ENCODE measurements around the gene ATP6V1G2. TPM values are rescaled to one million over a fixed set of nuclear protein-coding genes. Genes with fewer than 3 reads are reported as not detected.
"Not testable (repeated sequence)": the region's sequence is repeated elsewhere in the genome, so short reads cannot be mapped to it uniquely, and the experiment has no call there.

Gene ATP6V1G2
- total RNA-seq, 2 experiments from 2014 or later, result 2.5 TPM

GRCh38 chr6:31528307-31528777, 18.1 kb downstream of the ATP6V1G2 start:
- no peak overlapping the region for H3K27ac Mint-ChIP-seq
- H3K9me3 Mint-ChIP-seq (ENCODE audit: insufficient read depth), result no peaks in the 10 kb centered on the region

GRCh38 chr6:31525932-31526591, 20.3 kb downstream of the ATP6V1G2 start:
- Mint-ChIP-seq H3K9me3 (ENCODE audit: insufficient read depth) (no peaks in the 10 kb centered on the region), H3K27ac (no peak overlapping the region)
- ATAC-seq, result peak; percentile 12

More at GRCh38 chr6:31528307-31528777, 18.1 kb downstream of the ATP6V1G2 start:
- H3K36me3 Mint-ChIP-seq (ENCODE audit: low read depth), result peaks cover 35% of the 10 kb centered on the region
- no peaks in the 10 kb centered on the region for H3K27me3 Mint-ChIP-seq (ENCODE audit: low read depth)
- ATAC-seq, result peak; percentile 21
- CTCF ChIA-PET, result interaction anchor here (0.9 to 2.5 kb wide), 3 partner anchors 31 to 70 kb away, joined by 3 to 6 read pairs (median 3); no protein-coding TSS in a partner anchor
- H3K4me1 Mint-ChIP-seq (ENCODE audit: low read depth), result peaks cover 13% of the 10 kb centered on the region
- no peak overlapping the region for H3K4me3 Mint-ChIP-seq
- DNase-seq, result no peak
- POLR2A ChIA-PET, result interaction anchor here (0.7 to 1.8 kb wide), 4 partner anchors 10 to 34 kb away, joined by 3 to 7 read pairs (median 4); partner anchors contain the start of gene DDX39B

GRCh38 chr6:31525553-31525931, 20.9 kb downstream of the ATP6V1G2 start:
- Mint-ChIP-seq H3K4me3 (no peak overlapping the region), H3K9me3 (ENCODE audit: insufficient read depth) (no peaks in the 10 kb centered on the region), H3K4me1 (ENCODE audit: low read depth) (no peaks in the 10 kb centered on the region), H3K27ac (no peak overlapping the region), H3K36me3 (ENCODE audit: low read depth) (peaks cover 11% of the 10 kb centered on the region), H3K27me3 (ENCODE audit: low read depth) (peaks cover 16% of the 10 kb centered on the region)
- CTCF ChIA-PET, result no interaction called here
- DNase-seq (no peak), ATAC-seq (no peak)
- POLR2A ChIA-PET, result interaction anchor here (0.6 kb wide), 1 partner anchor 15 kb away, joined by 4 read pairs; no protein-coding TSS in a partner anchor

More at GRCh38 chr6:31525932-31526591, 20.3 kb downstream of the ATP6V1G2 start:
- Mint-ChIP-seq H3K4me1 (ENCODE audit: low read depth) (peaks cover 2% of the 10 kb centered on the region), H3K36me3 (ENCODE audit: low read depth) (peaks cover 16% of the 10 kb centered on the region), H3K4me3 (no peak overlapping the region), H3K27me3 (ENCODE audit: low read depth) (peaks cover 13% of the 10 kb centered on the region)
- no peak for DNase-seq
- ChIA-PET CTCF (no interaction called here), POLR2A (interaction anchor here (0.6 kb wide), 1 partner anchor 15 kb away, joined by 4 read pairs; no protein-coding TSS in a partner anchor)

DNA sequence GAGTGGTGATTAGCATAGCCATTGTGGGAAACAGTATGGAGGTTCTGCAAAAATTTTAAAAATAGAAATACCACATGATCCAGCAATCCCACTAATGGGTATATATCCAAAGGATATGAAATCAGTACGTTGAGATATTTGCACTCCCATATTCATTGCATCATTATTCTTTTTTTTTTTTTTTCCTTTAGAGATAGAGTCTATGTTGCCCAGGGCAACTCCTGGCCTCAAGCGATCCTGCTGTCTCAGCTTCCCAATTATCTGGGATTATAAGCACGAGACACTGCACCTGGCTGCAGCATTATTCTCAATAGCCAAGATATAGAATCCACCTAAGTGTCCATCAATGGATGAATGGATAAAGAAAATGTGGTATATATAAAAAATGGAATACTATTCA, 24.6 kb downstream of the ATP6V1G2 start:
- Mint-ChIP-seq H3K36me3 (ENCODE audit: low read depth) (no peaks in the 10 kb centered on the region), H3K4me3 (no peak overlapping the region), H3K27me3 (ENCODE audit: low read depth) (peaks cover 25% of the 10 kb centered on the region), H3K4me1 (ENCODE audit: low read depth) (no peaks in the 10 kb centered on the region), H3K27ac (no peak overlapping the region), H3K9me3 (ENCODE audit: insufficient read depth) (no peaks in the 10 kb centered on the region)
- POLR2A ChIA-PET, result no interaction called here
- ATAC-seq (no peak), DNase-seq (no peak)
- CTCF ChIA-PET, result no interaction called here

- Mint-ChIP-seq H3K27me3 (ENCODE audit: low read depth) (peaks cover 12% of the 10 kb centered on the region), H3K27ac (no peak overlapping the region), H3K9me3 (ENCODE audit: insufficient read depth) (no peaks in the 10 kb centered on the region), H3K4me3 (no peak overlapping the region), H3K4me1 (ENCODE audit: low read depth) (peaks cover 1% of the 10 kb centered on the region), H3K36me3 (ENCODE audit: low read depth) (peaks cover 34% of the 10 kb centered on the region)
- no peak for ATAC-seq
- ChIA-PET POLR2A (no interaction called here), CTCF (no interaction called here)
- no peak for DNase-seq
Measured at GRCh38 chr6:31513456-31514165, 32.8 kb downstream of the ATP6V1G2 start.

- Mint-ChIP-seq H3K36me3 (ENCODE audit: low read depth) (peaks cover 69% of the 10 kb centered on the region), H3K4me1 (ENCODE audit: low read depth) (peaks cover 9% of the 10 kb centered on the region), H3K27me3 (ENCODE audit: low read depth) (no peaks in the 10 kb centered on the region), H3K4me3 (no peak overlapping the region), H3K27ac (no peak overlapping the region), H3K9me3 (ENCODE audit: insufficient read depth) (no peaks in the 10 kb centered on the region)
- DNase-seq (no peak), ATAC-seq (no peak)
- ChIA-PET POLR2A (no interaction called here), CTCF (no interaction called here)
Measured at GRCh38 chr6:31510007-31510406, 36.4 kb downstream of the ATP6V1G2 start.

GRCh38 chr6:31509036-31509435, 37.4 kb downstream of the ATP6V1G2 start:
- peaks cover 10% of the 10 kb centered on the region for H3K4me1 Mint-ChIP-seq (ENCODE audit: low read depth)
- H3K4me3 Mint-ChIP-seq; DNase-seq; POLR2A ChIA-PET; ATAC-seq; H3K9me3 Mint-ChIP-seq (ENCODE audit: insufficient read depth); H3K27me3 Mint-ChIP-seq (ENCODE audit: low read depth): not testable (repeated sequence)
- H3K27ac Mint-ChIP-seq, result peak overlapping the region; percentile 67
- peaks cover 74% of the 10 kb centered on the region for H3K36me3 Mint-ChIP-seq (ENCODE audit: low read depth)
- CTCF ChIA-PET, result interaction anchor here (1.0 kb wide), 1 partner anchor 16 kb away, joined by 3 read pairs; no protein-coding TSS in a partner anchor

- DNase-seq (no peak), ATAC-seq (no peak)
- no peaks in the 10 kb centered on the region for H3K27me3 Mint-ChIP-seq (ENCODE audit: low read depth)
- POLR2A ChIA-PET, result no interaction called here
- H3K9me3 Mint-ChIP-seq (ENCODE audit: insufficient read depth), result no peaks in the 10 kb centered on the region
- H3K4me3 Mint-ChIP-seq, result no peak overlapping the region
- peaks cover 63% of the 10 kb centered on the region for H3K36me3 Mint-ChIP-seq (ENCODE audit: low read depth)
- peaks cover 51% of the 10 kb centered on the region for H3K4me1 Mint-ChIP-seq (ENCODE audit: low read depth)
- CTCF ChIA-PET, result interaction anchor here (1.3 kb wide), 1 partner anchor 9 kb away, joined by 4 read pairs; no protein-coding TSS in a partner anchor
- H3K27ac Mint-ChIP-seq, result no peak overlapping the region
Measured at GRCh38 chr6:31502586-31502985, 43.8 kb downstream of the ATP6V1G2 start.

- H3K36me3 Mint-ChIP-seq (ENCODE audit: low read depth), result peaks cover 55% of the 10 kb centered on the region
- CTCF ChIA-PET; H3K27ac Mint-ChIP-seq; POLR2A ChIA-PET; DNase-seq; H3K9me3 Mint-ChIP-seq (ENCODE audit: insufficient read depth); H3K4me3 Mint-ChIP-seq; H3K27me3 Mint-ChIP-seq (ENCODE audit: low read depth); ATAC-seq: not testable (repeated sequence)
- H3K4me1 Mint-ChIP-seq (ENCODE audit: low read depth), result peaks cover 62% of the 10 kb centered on the region
Measured at GRCh38 chr6:31499648-31500047, 46.8 kb downstream of the ATP6V1G2 start.

GRCh38 chr6:31498748-31499147, 47.7 kb downstream of the ATP6V1G2 start:
- ATAC-seq, result no peak

DNA sequence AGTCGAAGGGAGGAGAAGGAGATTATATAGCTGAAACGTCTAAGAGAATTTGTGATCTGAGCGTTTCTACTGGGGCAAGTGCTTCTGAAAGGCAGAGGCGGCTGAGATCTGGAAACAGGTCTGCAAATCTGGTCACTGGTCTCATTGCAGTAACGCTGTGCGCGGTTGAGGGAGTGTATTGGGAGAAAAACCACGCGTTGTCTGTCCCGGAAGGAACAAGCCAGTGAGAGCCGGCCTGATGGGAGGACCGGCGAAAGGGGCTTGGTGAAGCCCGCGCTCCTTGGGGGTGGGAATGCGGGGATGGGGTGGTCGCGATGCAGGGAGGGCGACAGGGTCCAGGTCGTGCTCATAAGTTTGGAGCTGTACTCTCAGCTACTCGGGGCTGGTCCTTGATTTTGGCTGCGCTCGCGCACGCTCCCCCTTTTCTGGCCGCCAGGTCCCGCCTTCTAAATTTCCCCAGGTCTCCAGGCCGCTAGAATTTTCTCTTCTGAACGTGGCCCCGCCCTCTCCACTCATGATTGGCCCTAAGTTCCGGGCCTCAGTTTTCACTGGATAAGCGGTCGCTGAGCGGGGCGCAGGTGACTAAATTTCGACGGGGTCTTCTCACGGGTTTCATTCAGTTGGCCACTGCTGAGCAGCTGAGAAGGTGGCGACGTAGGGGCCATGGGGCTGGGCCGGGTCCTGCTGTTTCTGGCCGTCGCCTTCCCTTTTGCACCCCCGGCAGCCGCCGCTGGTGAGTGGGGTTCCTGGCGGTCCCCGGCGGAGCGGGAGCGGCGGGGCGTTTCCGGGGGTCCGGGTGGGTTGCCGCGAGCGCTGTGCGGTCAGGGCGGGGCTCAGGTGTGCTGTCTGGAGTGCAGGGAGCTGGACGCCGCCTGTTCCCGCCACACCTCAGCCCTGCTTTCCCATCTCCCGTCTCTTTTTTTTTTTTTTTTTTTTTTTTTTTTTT, 48.6 kb downstream of the ATP6V1G2 start, which contains the start of gene MICB:
MICB (plus strand) TSS at position 615 of the 946 bp plus-strand sequence; CDS start at position 664, 49 bp downstream.
- DNase-seq, result peak; percentile 91
- CTCF ChIA-PET, result interaction anchor here (0.6 to 1.7 kb wide), 7 partner anchors 20 to 82 kb away, joined by 3 to 6 read pairs (median 4); partner anchors contain the start of genes DDX39B and MCCD1
- POLR2A ChIA-PET, result interaction anchor here (0.5 to 1.9 kb wide), 8 partner anchors 34 to 681 kb away, joined by 3 to 13 read pairs (median 4); partner anchors contain the start of genes DDX39B and LTB
- ATAC-seq, result peak; percentile 73
- Mint-ChIP-seq H3K27ac (peak within 1 kb of the TSS; percentile 83), H3K4me1 (ENCODE audit: low read depth) (peaks cover 67% of the 10 kb centered on the region), H3K4me3 (peak within 1 kb of the TSS; percentile 91), H3K36me3 (ENCODE audit: low read depth) (peaks cover 53% of the 10 kb centered on the region), H3K9me3 (ENCODE audit: insufficient read depth) (no peaks in the 10 kb centered on the region), H3K27me3 (ENCODE audit: low read depth) (no peaks in the 10 kb centered on the region)

More at GRCh38 chr6:31498748-31499147, 47.7 kb downstream of the ATP6V1G2 start:
- ChIA-PET CTCF (no interaction called here), POLR2A (interaction anchor here (0.5 to 0.8 kb wide), 2 partner anchors 33 to 680 kb away, joined by 3 read pairs; no protein-coding TSS in a partner anchor)
- Mint-ChIP-seq H3K4me1 (ENCODE audit: low read depth) (peaks cover 62% of the 10 kb centered on the region), H3K27ac (peak overlapping the region; percentile 73), H3K36me3 (ENCODE audit: low read depth) (peaks cover 53% of the 10 kb centered on the region), H3K4me3 (peak overlapping the region; percentile 91), H3K27me3 (ENCODE audit: low read depth) (no peaks in the 10 kb centered on the region), H3K9me3 (ENCODE audit: insufficient read depth) (no peaks in the 10 kb centered on the region)
- no peak for DNase-seq

Data from activated CD8-positive, alpha-beta T cell treated with anti-CD3 and anti-CD28 coated beads, Interleukin-2, amount 10 ng/mL, durations not matched to agents 7 days and 5 days (primary cell).